ENCODE data around the gene SUGP1. TPM values are rescaled to one million over a fixed set of nuclear protein-coding genes. Genes with fewer than 3 reads are reported as not detected.

The SUGP1 gene, protein sequence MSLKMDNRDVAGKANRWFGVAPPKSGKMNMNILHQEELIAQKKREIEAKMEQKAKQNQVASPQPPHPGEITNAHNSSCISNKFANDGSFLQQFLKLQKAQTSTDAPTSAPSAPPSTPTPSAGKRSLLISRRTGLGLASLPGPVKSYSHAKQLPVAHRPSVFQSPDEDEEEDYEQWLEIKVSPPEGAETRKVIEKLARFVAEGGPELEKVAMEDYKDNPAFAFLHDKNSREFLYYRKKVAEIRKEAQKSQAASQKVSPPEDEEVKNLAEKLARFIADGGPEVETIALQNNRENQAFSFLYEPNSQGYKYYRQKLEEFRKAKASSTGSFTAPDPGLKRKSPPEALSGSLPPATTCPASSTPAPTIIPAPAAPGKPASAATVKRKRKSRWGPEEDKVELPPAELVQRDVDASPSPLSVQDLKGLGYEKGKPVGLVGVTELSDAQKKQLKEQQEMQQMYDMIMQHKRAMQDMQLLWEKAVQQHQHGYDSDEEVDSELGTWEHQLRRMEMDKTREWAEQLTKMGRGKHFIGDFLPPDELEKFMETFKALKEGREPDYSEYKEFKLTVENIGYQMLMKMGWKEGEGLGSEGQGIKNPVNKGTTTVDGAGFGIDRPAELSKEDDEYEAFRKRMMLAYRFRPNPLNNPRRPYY
- 10 to 100 TPM; 27.6 to 66.0 (median 42.5) TPM for total RNA-seq

GRCh38 chr19:19320361-19321140 is at the start of gene SUGP1, which contains the start of gene MAU2:
TSS of gene SUGP1 (minus strand) at chr19:19320509. CDS start at chr19:19320496, 13 bp downstream.
TSS of gene MAU2 (plus strand) at chr19:19320829. CDS start at chr19:19320860, 31 bp downstream.
- WGBS, 10 experiments: 0% methylated on average over 1 to 14 of the region's 67 CpGs; no CpG with 5 or more reads in 4 of the 10 experiments
- peak; percentile 92 to 96 (median 94) for ATAC-seq (replicated peaks in 6 of 8)
- in situ Hi-C loops (cut with MboI; ENCODE audit: low pct_unique_long_range_greater_than_20kb in 2 of 9, low sequenced_read_pairs in 9 of 9, unreplicated experiment in 9 of 9): no loop called here
- Histone ChIP-seq H3K4me1 (replicated peaks in 1 of 2) (peaks cover 15 to 16% of the 10 kb centered on the region in 2 donors), H3K27ac (peak within 1 kb of the TSS; percentile 98), H3K4me3 (peak within 1 kb of the TSS; percentile 48 to 94 (median 76))

GRCh38 chr19:19368087-19368486 is 47.8 kb upstream of the SUGP1 start:
- 60 to 100% (median 76%) methylated on average over 3 of the region's 7 CpGs; no CpG with 5 or more reads in 6 of the 10 experiments for WGBS, 10 experiments
- H3K4me1 ChIP-seq (replicated peaks in 1 of 2): no peaks in the 10 kb centered on the region
- in situ Hi-C loops (cut with MboI; ENCODE audit: low pct_unique_long_range_greater_than_20kb in 2 of 9, low sequenced_read_pairs in 9 of 9, unreplicated experiment in 9 of 9): loop anchor here in 3 of 9 experiments (10.0 to 25.0 kb wide), 2 partner anchors 119 to 127 kb away; no protein-coding TSS in a partner anchor
- ATAC-seq (replicated peaks in 6 of 8): no peak
- no peak overlapping the region for H3K4me3 ChIP-seq
- H3K27ac ChIP-seq: no peak overlapping the region

DNA sequence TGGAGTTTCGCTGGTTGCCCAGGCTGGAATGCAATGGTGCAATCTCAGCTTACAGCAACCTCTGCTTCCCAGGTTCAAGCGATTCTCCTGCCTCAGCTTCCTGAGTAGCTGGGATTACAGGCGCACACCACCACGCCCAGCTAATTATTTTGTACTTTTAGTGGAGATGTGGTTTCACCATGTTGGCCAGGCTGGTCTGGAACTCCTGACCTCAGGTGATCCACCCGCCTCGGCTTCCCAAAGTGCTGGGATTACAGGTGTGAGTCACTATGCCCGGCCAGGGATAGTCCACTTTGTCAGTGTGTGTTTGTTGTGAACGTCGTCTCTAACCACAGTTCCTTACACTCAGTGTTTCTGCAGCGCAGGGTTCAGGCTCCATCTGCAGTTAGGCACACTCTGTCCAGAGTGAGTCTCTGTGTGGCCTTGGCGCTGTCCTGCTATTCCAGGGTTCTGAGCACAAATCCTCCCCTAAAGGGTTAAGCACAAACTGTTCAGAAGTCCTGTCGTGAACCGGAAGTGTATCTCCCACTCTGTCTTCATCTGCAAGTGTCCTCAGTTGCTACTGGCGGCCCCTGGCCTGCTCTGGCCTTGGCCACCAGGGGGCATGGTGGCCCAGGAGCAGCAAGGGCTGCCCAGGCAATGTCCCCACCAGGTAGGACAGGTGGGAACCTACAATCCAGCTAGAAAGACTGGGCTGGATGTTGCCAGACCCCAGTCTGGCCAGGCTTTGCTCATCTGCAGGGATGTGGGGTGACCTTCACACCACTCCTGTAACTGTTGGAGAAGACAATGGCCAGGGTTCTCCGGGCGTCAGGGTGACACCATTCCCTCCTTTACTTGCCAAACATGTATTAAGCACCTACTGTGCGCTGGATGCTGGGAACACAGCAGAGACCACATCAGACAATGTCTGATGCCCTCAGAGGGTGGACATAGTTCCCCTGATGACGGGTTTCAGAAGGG is 46.4 kb upstream of the SUGP1 start:
- no peak overlapping the region for H3K27ac ChIP-seq
- H3K4me3 ChIP-seq: no peak overlapping the region
- ATAC-seq (replicated peaks in 6 of 8): peak; percentile 72 to 92 (median 81)
- in situ Hi-C loops (cut with MboI; ENCODE audit: low pct_unique_long_range_greater_than_20kb in 2 of 9, low sequenced_read_pairs in 9 of 9, unreplicated experiment in 9 of 9): loop anchor here in 3 of 9 experiments (10.0 to 25.0 kb wide), 2 partner anchors 121 to 128 kb away; no protein-coding TSS in a partner anchor
- H3K4me1 ChIP-seq (replicated peaks in 1 of 2): no peaks in the 10 kb centered on the region
- 49 to 100% (median 62%) methylated on average over 1 to 9 of the region's 18 CpGs; no CpG with 5 or more reads in 1 of the 10 experiments for WGBS, 10 experiments

DNA sequence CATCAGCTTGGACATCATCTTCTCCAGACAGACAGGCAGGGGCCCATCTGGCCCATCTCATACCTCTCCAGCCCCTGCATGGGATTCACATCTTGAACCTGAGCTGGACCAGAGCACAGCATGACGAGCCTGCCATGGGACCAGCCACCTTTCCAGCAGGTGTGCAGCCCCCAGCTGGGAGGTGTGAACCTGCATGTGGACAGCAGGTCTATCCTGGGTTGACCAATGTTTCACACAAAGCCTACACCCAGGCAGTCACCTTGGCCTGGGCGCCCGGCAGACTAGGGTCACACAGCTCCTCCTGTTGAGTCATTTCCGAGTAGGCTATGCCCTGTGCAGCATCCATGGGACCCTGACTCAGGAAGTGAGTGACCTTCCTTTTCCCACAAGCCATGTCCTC is 41.8 kb upstream of the SUGP1 start:
- no peak for ATAC-seq (replicated peaks in 6 of 8)
- no peak overlapping the region for H3K27ac ChIP-seq
- WGBS, 10 experiments: 80 to 100% (median 98%) methylated on average over 1 to 4 of the region's 4 CpGs; no CpG with 5 or more reads in 6 of the 10 experiments
- in situ Hi-C loops (cut with MboI; ENCODE audit: low pct_unique_long_range_greater_than_20kb in 2 of 9, low sequenced_read_pairs in 9 of 9, unreplicated experiment in 9 of 9): loop anchor here in 3 of 9 experiments (10.0 to 25.0 kb wide), 2 partner anchors 125 to 133 kb away; no protein-coding TSS in a partner anchor
- no peak overlapping the region for H3K4me3 ChIP-seq
- peaks cover 3% of the 10 kb centered on the region in 2 donors for H3K4me1 ChIP-seq (replicated peaks in 1 of 2)

- in situ Hi-C loops (cut with MboI; ENCODE audit: low pct_unique_long_range_greater_than_20kb in 2 of 9, low sequenced_read_pairs in 9 of 9, unreplicated experiment in 9 of 9): loop anchor here in 3 of 9 experiments (10.0 to 25.0 kb wide), 2 partner anchors 126 to 134 kb away; no protein-coding TSS in a partner anchor
- WGBS, 10 experiments: 0 to 50% (median 9%) methylated on average over 1 to 11 of the region's 14 CpGs; no CpG with 5 or more reads in 4 of the 10 experiments
- ATAC-seq (replicated peaks in 6 of 8): peak; percentile 85 to 89 (median 86)
- Histone ChIP-seq H3K27ac (no peak overlapping the region), H3K4me3 (no peak overlapping the region), H3K4me1 (replicated peaks in 1 of 2) (peaks cover 3% of the 10 kb centered on the region in 2 donors)
Measured at GRCh38 chr19:19361075-19361594, 40.8 kb upstream of the SUGP1 start.

DNA sequence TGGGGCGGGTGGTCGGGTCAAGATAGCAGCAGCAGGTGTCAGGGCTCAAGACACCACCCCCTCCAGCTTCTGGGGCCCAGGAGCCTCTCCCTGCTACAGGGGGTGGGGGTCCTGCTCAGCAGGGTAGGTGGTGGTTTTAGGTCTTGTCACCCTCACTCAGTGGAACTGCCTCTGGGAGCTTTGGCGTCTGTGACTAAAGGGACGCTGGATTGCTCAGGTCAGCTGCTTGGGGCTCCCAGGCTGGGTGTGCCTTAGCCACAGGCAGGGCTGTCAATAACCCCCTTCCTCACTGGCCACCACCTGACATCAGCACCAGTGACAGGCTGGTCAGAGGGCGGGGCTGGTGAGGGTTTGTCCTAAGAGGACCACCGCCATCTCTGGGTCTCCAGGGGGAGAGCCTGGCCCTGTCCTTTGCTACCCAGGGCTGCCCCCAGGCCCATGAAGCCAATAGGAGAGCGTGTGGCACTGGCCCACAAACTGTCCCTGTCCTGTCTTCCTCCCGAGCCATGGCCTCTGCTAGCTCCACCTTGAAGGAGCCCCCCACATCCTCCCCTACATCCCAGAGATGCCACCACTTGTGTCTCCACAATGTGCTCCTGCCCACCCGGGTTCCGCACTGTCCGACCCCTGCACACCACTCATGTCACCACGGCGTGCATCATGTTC is 36.7 kb upstream of the SUGP1 start:
- WGBS, 10 experiments: 80 to 100% (median 96%) methylated on average over 2 to 8 of the region's 13 CpGs; no CpG with 5 or more reads in 3 of the 10 experiments
- no peak for ATAC-seq (replicated peaks in 6 of 8)
- in situ Hi-C loops (cut with MboI; ENCODE audit: low pct_unique_long_range_greater_than_20kb in 2 of 9, low sequenced_read_pairs in 9 of 9, unreplicated experiment in 9 of 9): loop anchor here in 2 of 9 experiments (25.0 kb wide), 1 partner anchor 130 kb away; no protein-coding TSS in a partner anchor

GRCh38 chr19:19356500-19356899 is 36.2 kb upstream of the SUGP1 start:
- WGBS, 10 experiments: 100% methylated on average over 1 of the region's 11 CpGs; no CpG with 5 or more reads in 9 of the 10 experiments
- in situ Hi-C loops (cut with MboI; ENCODE audit: low pct_unique_long_range_greater_than_20kb in 2 of 9, low sequenced_read_pairs in 9 of 9, unreplicated experiment in 9 of 9): loop anchor here in 2 of 9 experiments (25.0 kb wide), 1 partner anchor 131 kb away; no protein-coding TSS in a partner anchor

More for the DNA sequence above, 36.7 kb upstream of the SUGP1 start:
- H3K4me1 ChIP-seq (replicated peaks in 1 of 2): peaks cover 3% of the 10 kb centered on the region in 2 donors
- no peak overlapping the region for H3K4me3 ChIP-seq
- no peak overlapping the region for H3K27ac ChIP-seq

GRCh38 chr19:19355606-19356139 is 35.4 kb upstream of the SUGP1 start:
- ATAC-seq (replicated peaks in 6 of 8): peak in 1 of 8 experiments; percentile 9
- Histone ChIP-seq H3K4me3 (no peak overlapping the region), H3K4me1 (replicated peaks in 1 of 2) (peaks cover under 1% of the 10 kb centered on the region in 2 donors), H3K27ac (no peak overlapping the region)
- 93 to 100% (median 100%) methylated on average over 1 to 12 of the region's 18 CpGs; no CpG with 5 or more reads in 5 of the 10 experiments for WGBS, 10 experiments
- in situ Hi-C loops (cut with MboI; ENCODE audit: low pct_unique_long_range_greater_than_20kb in 2 of 9, low sequenced_read_pairs in 9 of 9, unreplicated experiment in 9 of 9): loop anchor here in 2 of 9 experiments (25.0 kb wide), 1 partner anchor 132 kb away; no protein-coding TSS in a partner anchor

More at GRCh38 chr19:19356500-19356899, 36.2 kb upstream of the SUGP1 start:
- H3K4me1 ChIP-seq (replicated peaks in 1 of 2): peaks cover 3% of the 10 kb centered on the region in 2 donors
- no peak for ATAC-seq (replicated peaks in 6 of 8)
- H3K4me3 ChIP-seq: no peak overlapping the region
- no peak overlapping the region for H3K27ac ChIP-seq

- no peaks in the 10 kb centered on the region for H3K4me1 ChIP-seq (replicated peaks in 1 of 2)
- 96 to 100% (median 100%) methylated on average over 1 to 8 of the region's 11 CpGs; no CpG with 5 or more reads in 6 of the 10 experiments for WGBS, 10 experiments
- H3K27ac ChIP-seq: no peak overlapping the region
- no peak overlapping the region for H3K4me3 ChIP-seq
- no peak for ATAC-seq (replicated peaks in 6 of 8)
- in situ Hi-C loops (cut with MboI; ENCODE audit: low pct_unique_long_range_greater_than_20kb in 2 of 9, low sequenced_read_pairs in 9 of 9, unreplicated experiment in 9 of 9): loop anchor here in 2 of 9 experiments (25.0 kb wide), 1 partner anchor 132 kb away; no protein-coding TSS in a partner anchor
Measured at GRCh38 chr19:19354932-19355331, 34.6 kb upstream of the SUGP1 start.

GRCh38 chr19:19354007-19354406 is 33.7 kb upstream of the SUGP1 start:
- Histone ChIP-seq H3K27ac (no peak overlapping the region), H3K4me1 (replicated peaks in 1 of 2) (no peaks in the 10 kb centered on the region), H3K4me3 (no peak overlapping the region)
- ATAC-seq (replicated peaks in 6 of 8): no peak
- in situ Hi-C loops (cut with MboI; ENCODE audit: low pct_unique_long_range_greater_than_20kb in 2 of 9, low sequenced_read_pairs in 9 of 9, unreplicated experiment in 9 of 9): loop anchor here in 2 of 9 experiments (25.0 kb wide), 1 partner anchor 133 kb away; no protein-coding TSS in a partner anchor
- 80 to 100% (median 90%) methylated on average over 1 to 3 of the region's 5 CpGs; no CpG with 5 or more reads in 5 of the 10 experiments for WGBS, 10 experiments
